ENCODE results near the gene DND1.
"Not testable (repeated sequence)": the region's sequence is repeated elsewhere in the genome, so short reads cannot be mapped to it uniquely, and the experiment has no call there.

DND1 gene

DNA sequence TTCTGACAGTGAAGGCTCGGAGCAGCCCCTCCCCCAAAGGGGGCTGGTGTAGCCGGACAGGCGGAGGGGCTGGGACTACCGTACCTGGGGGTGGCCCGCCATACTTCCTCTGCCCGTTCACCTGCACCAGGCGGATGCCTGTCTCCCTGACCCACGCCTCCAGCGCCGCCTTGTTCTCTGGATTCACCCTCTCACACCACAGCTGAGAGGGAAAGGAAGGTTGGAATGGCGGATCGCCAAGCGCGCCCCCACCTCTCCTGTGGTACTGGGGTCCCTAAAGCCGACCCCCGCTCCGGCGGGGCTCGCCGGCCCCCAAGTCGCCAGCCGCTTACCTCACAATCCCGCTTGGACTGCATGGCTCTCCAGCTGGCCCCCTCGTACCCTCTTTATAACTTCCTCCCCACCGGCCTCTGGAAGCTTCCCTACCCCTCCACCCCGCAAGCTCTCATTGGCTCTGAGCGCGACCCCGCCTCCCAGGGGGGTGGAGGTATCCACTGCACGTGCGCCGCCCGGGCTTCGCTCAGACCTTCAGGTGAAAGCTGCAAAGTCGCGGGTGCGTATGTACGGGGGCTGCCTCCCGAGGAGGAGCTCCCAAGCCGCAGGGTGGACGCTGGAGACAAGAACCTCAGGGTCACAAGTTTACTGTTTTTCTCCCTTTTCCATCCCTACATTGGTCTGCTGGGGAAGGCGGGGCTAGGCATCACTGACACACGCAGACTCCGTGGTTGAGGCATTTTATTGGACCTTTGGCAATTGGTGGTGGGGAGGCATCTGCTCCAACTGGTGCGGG, at the start of gene DND1:
DND1 (minus strand) TSS at position 390 of the 790 bp plus-strand sequence; CDS start at position 356, 34 bp downstream.
- no peak for DNase-seq (ENCODE audit: low read depth in 2 of 2)
- H3K4me3 ChIP-seq (replicated peaks in 1 of 2; ENCODE audit: low read depth in 2 of 2, low read length in 2 of 2), result no peak within 1 kb of the TSS
- TF ChIP-seq, protein P1, sequence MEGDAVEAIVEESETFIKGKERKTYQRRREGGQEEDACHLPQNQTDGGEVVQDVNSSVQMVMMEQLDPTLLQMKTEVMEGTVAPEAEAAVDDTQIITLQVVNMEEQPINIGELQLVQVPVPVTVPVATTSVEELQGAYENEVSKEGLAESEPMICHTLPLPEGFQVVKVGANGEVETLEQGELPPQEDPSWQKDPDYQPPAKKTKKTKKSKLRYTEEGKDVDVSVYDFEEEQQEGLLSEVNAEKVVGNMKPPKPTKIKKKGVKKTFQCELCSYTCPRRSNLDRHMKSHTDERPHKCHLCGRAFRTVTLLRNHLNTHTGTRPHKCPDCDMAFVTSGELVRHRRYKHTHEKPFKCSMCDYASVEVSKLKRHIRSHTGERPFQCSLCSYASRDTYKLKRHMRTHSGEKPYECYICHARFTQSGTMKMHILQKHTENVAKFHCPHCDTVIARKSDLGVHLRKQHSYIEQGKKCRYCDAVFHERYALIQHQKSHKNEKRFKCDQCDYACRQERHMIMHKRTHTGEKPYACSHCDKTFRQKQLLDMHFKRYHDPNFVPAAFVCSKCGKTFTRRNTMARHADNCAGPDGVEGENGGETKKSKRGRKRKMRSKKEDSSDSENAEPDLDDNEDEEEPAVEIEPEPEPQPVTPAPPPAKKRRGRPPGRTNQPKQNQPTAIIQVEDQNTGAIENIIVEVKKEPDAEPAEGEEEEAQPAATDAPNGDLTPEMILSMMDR (IDR thresholded peaks at IDR 0.05; ENCODE audit: low read depth, low read length), result no peak

DNA sequence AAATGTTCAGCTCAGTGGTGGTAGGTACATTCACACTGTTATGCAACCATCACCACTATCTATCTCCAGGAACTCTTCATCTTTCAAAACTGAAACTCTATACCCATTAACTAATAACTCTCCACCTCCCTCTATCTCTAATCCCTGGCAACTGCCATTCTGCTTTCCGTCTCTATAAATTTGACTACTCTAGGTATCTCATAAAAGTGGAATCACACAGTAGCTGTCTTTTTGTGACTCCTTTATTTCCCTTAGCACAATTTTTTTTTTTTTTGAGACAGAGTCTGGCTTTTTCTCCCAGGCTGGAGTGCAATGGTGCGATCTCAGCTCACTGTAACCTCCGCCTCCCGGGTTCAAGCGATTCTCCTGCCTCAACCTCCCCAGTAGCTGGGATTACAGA, 48.0 kb upstream of the DND1 start:
- DNase-seq (ENCODE audit: low read depth in 2 of 2); H3K4me3 ChIP-seq (replicated peaks in 1 of 2; ENCODE audit: low read depth in 2 of 2, low read length in 2 of 2): not testable (repeated sequence)

DNA sequence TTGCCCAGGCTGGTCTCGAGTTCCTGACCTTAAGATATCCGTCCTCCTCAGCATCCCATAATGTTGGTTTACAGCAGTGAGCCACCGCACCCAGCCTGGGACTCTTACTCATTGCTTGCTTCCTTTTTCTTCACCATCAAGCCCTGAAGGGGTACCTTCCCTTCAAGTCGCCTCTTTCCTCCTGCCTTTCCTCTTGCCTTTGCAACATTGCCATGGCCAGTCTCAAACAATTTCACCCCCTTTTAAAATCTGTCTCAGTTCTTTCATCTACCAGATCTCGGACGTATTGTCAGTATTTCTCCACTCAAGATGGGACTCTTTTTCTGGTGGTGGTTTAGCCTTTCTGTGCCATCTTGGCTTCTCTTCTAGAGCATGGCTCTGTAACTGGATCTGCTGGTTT, 47.4 kb upstream of the DND1 start:
- peak in 1 of 2 donors; percentile 10 for DNase-seq (ENCODE audit: low read depth in 2 of 2)
- not testable (repeated sequence) for H3K4me3 ChIP-seq (replicated peaks in 1 of 2; ENCODE audit: low read depth in 2 of 2, low read length in 2 of 2)

DNA sequence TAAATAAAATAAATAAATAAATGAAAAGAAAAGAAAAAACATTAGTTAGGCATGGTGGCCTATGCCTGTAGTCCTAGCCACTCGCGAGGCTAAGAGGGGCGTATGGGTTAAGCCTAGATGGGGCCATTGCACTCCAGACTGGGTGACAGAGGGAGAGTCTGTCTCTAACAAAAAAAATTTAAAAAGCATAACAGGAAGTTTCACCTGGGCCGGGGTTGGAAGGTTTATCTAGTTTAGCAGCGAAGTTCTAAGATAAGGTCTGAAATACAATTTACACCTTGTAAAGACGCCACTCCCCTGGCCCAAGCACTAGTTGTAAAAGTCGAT, 44.9 kb upstream of the DND1 start:
- no peak for DNase-seq (ENCODE audit: low read depth in 2 of 2)
- H3K4me3 ChIP-seq (replicated peaks in 1 of 2; ENCODE audit: low read depth in 2 of 2, low read length in 2 of 2), result peak overlapping the region in 1 of 2 donors; percentile 39
- TF ChIP-seq, protein P1 (IDR thresholded peaks at IDR 0.05; ENCODE audit: low read depth, low read length), result no peak

DNA sequence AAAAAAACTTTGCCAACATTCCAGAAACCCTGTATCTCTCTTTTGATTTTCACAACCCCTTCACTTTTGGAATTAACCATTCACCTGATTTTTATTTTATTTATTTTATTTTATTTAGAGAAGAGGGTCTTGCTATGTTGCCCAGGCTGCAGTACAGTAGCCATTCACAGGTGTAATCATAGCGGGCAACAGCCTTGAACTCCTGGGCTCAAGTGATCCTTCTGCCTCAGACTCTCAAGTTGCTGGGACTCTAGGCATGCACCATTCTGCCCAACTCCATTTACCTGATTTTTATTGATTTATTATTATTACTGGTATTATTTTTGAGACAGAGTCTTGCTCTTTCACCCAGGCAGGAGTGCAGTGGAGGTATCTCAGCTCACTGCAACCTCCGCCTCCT, 42.9 kb upstream of the DND1 start:
- H3K4me3 ChIP-seq (replicated peaks in 1 of 2; ENCODE audit: low read depth in 2 of 2, low read length in 2 of 2); DNase-seq (ENCODE audit: low read depth in 2 of 2): not testable (repeated sequence)

DNA sequence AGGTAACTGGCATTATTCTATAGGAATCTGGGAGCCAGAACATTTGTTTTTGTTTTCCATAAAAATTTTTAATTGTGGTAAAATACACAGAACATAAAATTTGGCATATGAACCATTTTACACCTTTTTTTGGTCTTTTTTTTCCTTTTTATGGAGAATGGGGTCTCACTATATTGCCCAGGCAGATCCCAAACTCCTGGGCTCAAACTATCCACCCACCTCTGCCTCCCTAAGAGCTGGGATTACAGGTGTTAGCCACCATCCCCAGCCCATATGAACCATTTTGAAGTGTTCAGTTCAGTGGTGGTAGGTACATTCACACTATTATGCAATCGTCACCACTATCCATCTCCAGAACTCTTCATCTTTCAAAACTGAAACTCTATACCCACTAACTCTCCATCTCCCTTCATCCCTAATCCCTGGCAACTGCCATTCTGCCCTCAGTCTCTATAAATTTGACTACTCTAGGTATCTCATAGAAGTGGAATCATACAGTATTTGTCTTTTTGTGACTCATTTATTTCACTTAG, 40.3 kb upstream of the DND1 start:
- TF ChIP-seq, protein P1 (IDR thresholded peaks at IDR 0.05; ENCODE audit: low read depth, low read length), result no peak
- no peak for DNase-seq (ENCODE audit: low read depth in 2 of 2)
- no peak overlapping the region for H3K4me3 ChIP-seq (replicated peaks in 1 of 2; ENCODE audit: low read depth in 2 of 2, low read length in 2 of 2)

DNA sequence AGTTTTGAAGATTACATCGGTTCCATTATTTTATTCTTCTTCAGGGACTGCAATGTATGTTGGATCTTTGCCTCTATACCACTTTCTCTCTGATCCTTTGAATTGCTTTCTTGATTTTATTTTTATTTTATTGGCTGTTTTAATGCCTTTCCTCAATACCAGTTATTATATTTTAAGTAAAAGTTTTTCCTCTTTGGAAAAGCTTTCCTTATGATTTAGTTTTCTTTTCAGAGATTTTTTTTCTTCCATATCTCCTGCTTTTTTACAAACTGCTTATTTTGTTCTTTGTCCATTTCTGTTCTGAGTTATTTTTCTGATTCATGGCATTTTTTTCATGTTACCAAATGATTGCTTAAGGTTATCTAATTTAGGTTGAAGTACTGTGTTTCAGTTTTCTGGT, 38.4 kb upstream of the DND1 start:
- TF ChIP-seq, protein P1 (IDR thresholded peaks at IDR 0.05; ENCODE audit: low read depth, low read length), result no peak
- no peak for DNase-seq (ENCODE audit: low read depth in 2 of 2)
- H3K4me3 ChIP-seq (replicated peaks in 1 of 2; ENCODE audit: low read depth in 2 of 2, low read length in 2 of 2), result no peak overlapping the region

DNA sequence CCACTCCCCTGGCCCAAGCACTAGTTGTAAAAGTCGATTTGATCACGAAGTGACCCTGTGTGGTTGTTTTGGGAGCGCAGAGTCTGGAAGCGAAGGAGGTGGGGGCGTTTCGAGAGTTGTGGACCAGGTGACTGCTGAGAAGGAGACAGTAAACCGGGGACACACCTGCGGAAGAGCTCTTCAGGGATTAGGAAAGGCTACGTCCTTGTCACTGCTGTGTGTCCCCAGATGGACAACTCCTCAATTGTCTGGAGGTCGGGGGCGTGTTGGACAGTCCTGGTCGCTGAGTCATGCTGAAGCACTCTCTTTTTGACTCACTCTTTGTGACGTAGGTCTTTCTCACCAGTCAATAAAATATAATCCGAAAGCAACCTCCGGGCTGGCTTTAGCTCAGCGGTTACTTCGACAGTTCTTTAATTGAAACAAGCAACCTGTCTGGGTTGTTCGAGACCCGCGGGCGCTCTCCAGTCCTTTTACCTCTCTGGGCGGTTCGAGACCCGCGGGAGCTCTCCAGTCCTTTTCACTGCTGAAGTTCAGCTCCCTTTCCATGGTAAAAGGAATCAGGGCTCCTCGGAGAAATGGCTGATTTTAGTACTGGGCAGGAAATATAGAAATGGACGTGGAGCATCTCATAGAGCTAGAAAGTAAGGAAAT, 37.6 kb upstream of the DND1 start:
- TF ChIP-seq, protein P1 (IDR thresholded peaks at IDR 0.05; ENCODE audit: low read depth, low read length), result no peak

DNA sequence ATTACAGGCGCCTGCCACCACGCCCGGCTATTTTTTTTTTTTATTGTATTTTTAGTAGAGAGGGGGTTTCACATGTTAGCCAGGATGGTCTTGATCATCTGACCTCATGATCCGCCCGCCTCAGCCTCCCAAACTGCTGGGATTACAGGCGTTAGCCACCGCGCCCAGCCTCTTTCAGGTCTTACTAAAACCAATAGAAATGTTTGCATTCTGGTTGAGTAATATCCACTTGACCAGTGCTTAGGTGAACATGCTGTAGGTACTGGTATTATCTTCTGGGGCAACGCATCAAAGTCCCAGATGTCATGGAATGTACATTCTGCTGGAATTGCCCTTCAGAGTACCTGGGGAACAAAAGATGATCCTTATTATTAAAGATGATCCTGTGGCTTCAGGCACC, 35.4 kb upstream of the DND1 start:
- not testable (repeated sequence) for DNase-seq (ENCODE audit: low read depth in 2 of 2); H3K4me3 ChIP-seq (replicated peaks in 1 of 2; ENCODE audit: low read depth in 2 of 2, low read length in 2 of 2)

More for the DNA sequence above, 37.6 kb upstream of the DND1 start:
- peak; percentile 98 to 99 for DNase-seq (ENCODE audit: low read depth in 2 of 2)
- peak overlapping the region; percentile 48 to 53 for H3K4me3 ChIP-seq (replicated peaks in 1 of 2; ENCODE audit: low read depth in 2 of 2, low read length in 2 of 2)
